HG03097 (cell line): ENCODE measurements around the gene EIF4G2.

Source experiments
- ATAC-seq: cut with Tn5 transposase; IDR thresholded peaks from one replicate; pipeline ENCODE4 v1.9.1; 2021; ENCODE audit not compliant: unreplicated experiment, low FRiP score

EIF4G2 gene

DNA sequence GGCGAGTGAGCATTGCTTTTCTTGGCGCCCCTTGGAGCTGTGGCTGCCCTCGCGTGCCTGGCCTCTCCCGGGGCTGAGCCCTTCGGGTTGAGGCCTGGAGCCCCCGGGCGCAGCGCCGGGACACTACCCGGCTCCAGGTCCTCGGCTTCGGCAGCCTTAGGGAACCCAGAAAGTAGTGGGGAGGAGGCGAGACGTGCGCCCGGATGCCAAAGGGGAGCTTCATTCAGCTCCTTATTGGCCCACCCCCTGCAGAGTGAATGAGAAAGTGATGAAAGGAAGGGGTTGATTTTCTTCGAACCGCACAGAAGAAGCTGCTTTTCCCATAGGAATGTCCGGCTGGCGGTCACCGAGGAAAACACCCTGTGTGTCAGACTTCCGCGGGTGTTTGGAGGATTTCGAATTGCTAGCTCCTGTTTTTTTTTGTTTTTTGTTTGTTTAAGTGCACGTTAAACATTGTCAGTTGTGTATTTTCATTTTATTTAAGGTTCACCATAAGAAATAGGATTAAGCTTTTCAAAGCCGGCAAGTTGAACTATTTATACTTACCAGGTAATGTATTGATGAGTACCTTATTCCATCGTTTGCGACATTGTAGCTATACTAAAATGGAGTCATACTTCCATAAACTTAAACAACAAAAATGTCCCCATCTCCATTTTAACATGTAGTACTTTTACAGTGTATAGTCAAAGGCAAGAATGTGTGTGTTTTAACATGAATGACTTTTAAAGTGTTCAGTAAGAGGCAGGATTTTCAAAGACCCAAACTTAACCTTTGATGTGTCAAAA is 841 bp upstream of the EIF4G2 start:
- ATAC-seq: peak; percentile 14

GRCh38 chr11:10808235-10808552 is 532 bp downstream of the EIF4G2 start:
- ATAC-seq: no peak

DNA sequence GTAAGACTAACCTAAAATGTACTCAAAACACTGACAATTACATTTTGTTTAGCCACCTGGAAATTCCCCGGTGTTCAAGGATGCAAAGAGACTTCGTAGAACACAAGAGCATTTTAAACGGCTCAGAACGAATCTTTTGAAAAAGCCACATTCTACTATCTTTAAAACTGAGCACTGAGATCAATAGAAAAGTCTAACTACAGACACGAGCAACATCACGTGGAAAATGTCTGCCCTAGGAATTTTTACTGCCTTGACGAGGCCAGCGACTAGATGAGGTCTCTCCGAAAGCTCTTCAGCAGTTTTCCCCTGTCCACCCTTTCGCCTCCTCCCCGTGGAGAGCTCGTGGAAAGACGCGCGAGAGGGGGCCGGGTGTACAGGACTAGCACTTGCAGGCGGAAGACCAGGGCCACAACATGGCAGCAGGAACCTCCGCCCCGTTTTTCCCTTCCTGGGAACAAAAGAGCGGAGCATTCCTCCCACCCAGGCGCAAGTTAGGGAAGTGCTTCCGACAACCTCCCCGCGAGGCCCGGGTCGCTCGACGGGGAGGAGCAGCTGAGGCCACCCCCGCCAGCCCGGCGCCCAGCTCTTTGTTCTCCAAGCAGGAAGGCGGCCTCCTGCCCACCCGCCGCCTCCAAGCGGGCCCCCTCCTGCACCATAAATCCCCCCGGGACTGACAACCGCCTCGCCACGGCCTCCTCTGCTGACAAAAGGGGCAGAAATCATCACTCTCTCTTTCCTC is 1.1 kb downstream of the EIF4G2 start:
- peak; percentile 9 for ATAC-seq

GRCh38 chr11:10806206-10806605 is 2.5 kb downstream of the EIF4G2 start:
- no peak for ATAC-seq

- ATAC-seq: no peak
Observed at GRCh38 chr11:10805741-10806140, 3.0 kb downstream of the EIF4G2 start.

DNA sequence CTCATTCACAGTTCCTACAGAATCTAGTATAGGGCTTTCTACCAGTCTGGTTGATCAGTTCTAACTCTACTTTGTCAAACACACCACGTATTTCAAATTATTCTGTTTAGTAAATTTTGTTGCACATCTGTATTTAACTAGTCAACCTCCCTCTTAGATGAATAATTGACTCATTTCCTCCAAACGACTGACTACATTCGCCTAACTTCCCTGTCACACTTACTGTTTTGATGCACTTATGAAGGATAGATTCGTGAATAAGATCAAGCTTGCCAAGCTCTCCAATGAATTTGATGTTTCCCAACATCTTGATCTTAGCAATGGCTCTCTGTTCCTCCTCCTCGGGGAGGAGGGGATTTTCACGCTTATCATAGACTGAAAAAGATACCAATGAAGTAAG is 5.0 kb downstream of the EIF4G2 start:
- no peak for ATAC-seq

- no peak for ATAC-seq
Observed at GRCh38 chr11:10800292-10800691, 8.4 kb downstream of the EIF4G2 start.

GRCh38 chr11:10798330-10798928 is 10.3 kb downstream of the EIF4G2 start:
- ATAC-seq: no peak

DNA sequence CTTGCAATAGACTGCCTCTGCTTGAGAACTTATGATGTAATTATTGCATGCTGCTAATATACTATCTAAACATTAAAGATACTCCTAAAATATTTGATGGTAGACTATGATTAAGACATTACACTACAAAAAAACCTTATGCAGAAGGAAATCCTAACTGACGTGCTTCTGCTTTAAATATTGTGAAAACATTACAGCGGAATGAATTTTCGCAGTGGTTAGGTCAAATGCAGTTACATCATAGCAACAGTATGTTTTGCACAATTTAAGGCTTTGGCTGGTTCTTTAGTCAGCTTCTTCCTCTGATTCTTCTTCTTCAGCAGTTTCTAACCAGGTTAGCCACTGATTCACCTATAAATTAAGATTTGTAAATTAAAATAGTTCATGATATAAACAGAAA is 11.2 kb downstream of the EIF4G2 start:
- no peak for ATAC-seq

DNA sequence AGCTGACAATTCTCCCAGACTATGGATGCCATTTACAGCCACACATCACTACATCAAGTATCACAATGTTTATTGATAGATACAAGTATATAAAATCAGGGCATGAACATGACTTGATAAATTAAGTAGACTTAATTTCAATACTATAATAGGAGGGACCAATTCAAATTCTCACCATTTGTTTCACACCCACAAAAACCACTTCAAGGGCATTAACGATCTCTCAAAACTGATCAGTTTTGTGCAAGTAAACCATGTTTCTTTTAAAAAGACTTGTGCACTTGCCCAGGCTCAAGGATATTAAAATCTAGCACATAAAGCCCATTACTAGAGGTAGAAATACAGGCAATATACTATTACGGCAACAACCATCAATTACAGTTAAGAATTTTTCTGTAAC is 11.7 kb downstream of the EIF4G2 start:
- ATAC-seq: no peak

DNA sequence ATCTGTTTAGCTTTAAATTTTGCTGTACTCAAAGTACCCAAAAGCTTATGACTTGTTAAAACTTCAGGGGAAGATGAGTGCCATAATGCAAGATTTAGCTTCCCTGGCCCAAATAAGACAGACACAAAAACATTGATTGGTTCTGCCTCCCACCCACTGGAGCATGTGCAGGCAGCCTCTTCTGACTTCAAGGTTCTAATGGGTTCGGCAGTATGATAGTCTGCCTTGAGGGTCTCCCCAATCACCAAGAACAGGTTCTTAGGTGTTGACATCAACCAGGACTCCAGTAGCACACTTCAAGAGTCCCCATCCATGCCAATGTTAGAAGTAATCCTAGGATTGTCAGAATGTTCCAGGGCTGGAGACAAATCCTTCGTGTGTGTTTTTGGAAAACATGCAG is 12.5 kb downstream of the EIF4G2 start:
- no peak for ATAC-seq

DNA sequence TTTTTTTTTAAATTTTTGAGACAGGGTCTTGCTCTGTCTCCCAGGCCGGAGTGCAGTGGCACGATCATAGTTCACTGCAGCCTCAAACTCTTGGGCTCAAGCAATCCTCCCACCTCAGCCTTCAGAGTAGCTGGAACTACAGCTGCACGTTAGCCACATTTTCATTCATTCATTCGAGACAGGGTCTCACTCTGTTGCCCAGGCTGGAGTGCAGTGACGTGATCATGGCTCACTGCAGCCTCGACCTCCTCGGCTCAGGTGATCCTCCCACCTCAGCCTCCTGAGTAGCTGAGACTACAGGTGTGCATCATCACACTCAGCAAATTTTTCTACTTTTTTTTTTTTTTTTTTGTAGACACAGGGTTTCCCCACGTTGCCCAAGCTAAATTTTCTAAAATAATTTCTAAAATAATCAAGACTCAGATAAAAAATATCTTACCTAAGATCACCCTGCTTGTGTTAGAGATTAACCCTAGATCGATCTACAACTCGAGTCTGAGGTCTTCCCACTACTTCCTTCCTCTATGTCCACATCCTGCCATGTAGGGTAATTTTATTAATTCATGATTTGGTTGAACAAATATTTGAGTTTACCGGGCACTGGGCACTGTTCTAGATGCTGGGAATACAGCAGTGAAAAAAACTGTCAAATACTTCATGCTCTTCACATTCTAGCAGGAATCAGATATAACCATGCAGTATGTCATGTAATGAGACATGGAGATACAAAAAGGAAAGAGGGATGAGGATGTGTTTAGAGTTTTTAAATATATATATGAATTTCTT is 15.1 kb downstream of the EIF4G2 start:
- ATAC-seq: no peak

- ATAC-seq: peak; percentile 77
Observed at GRCh38 chr11:10792385-10793068, 16.2 kb downstream of the EIF4G2 start.

- ATAC-seq: no peak
Observed at GRCh38 chr11:10786451-10786850, 22.3 kb downstream of the EIF4G2 start.

DNA sequence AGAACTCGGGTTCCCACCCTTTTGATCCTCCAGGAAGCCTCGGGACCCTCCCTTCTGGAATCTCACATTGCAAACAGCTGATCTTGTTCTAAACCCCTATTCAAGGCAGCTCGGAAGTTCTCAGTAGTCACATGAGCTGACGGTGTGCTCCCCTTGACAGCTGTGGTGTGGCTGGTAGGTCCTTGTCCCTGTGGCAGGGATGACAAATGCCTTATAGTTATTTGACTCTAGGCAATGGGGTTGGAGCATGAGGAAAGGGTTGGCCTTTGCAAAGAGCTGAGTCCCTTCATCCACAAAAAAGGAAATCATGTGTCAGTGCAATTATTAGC is 23.6 kb downstream of the EIF4G2 start:
- no peak for ATAC-seq

DNA sequence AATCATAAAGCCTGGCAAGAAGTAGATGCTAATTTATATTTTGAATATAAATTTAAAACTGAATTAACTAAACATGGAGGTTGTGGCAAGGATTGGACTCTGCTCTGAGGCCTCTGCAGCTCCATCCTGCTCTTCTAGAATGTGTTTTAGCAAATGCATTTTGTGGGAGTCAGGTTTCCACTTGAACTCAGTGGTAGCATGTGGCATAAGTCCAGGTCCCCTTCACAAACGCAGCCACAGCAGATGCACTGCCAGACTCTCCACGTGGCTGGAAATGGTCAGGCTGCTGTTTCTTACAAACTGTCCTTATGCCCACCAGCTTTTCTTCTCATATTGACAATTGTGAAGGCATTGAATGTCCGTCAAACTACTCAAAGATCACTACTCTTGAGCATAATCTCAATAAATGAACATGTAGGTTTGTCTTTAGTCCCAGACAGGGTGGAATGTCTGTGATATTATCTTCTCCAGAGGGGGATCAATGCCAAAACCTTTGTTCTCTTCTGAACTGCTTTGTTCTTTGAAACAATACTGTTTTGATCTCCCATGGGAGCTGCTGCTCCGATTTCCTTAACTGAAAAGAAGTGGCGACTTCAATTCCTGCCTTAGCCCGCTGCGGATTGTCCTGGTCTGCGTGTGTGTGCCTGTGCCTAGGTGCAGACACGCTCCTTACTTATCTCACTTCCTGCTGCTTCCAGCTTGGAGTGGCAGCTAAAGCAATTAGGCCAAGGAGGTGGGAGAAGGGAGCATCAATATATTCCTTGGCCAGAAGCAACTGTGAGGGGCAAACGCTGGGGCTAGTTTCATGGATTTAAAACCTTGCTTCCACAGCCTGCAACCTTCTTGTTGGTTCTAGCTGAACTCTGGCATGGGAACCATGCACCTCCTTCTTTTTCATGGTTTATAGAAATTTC is 24.2 kb downstream of the EIF4G2 start:
- ATAC-seq: no peak

DNA sequence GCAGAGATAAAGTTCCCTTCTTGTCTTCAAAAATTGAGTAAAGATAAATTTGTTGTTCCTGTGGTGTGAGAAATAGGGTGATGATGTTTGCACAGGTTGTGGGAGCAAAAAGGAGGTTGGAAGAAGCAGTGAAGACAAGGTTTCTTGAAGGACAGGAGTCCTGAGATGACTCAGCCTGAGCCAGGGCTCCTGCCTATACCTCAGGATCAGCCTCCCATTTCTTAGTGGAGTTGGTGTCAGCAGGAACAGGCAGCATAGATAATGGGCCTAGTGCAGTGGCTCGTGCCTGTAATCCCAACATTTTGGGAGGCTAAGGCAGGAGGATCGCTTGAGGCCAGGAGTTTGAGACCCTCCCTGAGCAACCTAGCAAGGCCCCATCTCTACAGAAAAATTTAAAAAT is 28.7 kb downstream of the EIF4G2 start:
- no peak for ATAC-seq

GRCh38 chr11:10779086-10779485 is 29.6 kb downstream of the EIF4G2 start:
- no peak for ATAC-seq

GRCh38 chr11:10778217-10778970 is 30.3 kb downstream of the EIF4G2 start:
- ATAC-seq: no peak
